Tibial nerve (tissue), 4 donors: ENCODE results near the gene GPR55. TPM values are rescaled to one million over a fixed set of nuclear protein-coding genes. Genes with fewer than 3 reads are reported as not detected.

Experiments used
- DNase-seq, 2 donors: peaks; one replicate each; pipeline ENCODE4 v3.0.0-alpha.2; 2019; ENCODE audit warnings: low spot score in 2 of 2
- H3K27ac ChIP-seq, 4 donors: fragments of 200-600 bp; sonication (generic) in 3 of 4; one replicate each; pipeline ENCODE4 v1.5.1; 2017 to 2019; ENCODE audit warnings: mild to moderate bottlenecking in 1 of 4
- H3K27me3 ChIP-seq, 2 donors: fragments of 200-600 bp; sonication (generic) in 1 of 2; one replicate each; pipeline versions ENCODE4 v1.5.1 to v1.6.0; 2017 to 2019
- H3K36me3 ChIP-seq, 3 donors: fragments of 200-600 bp; sonication (generic); one replicate each; pipeline ENCODE4 v1.5.1; 2018 to 2019
- H3K4me1 ChIP-seq, 4 donors: fragments of 200-600 bp; sonication (generic) in 3 of 4; one replicate each; pipeline ENCODE4 v1.5.1; 2017 to 2019
- H3K4me3 ChIP-seq, 4 donors: fragments of 200-600 bp; sonication (generic) in 3 of 4; one replicate each; pipeline ENCODE4 v1.5.1; 2017 to 2019; ENCODE audit warnings: mild to moderate bottlenecking in 1 of 4, moderate library complexity in 1 of 4
- H3K9me3 ChIP-seq, 4 donors: fragments of 200-600 bp; sonication (generic) in 3 of 4; one replicate each; pipeline ENCODE4 v1.5.1; 2017 to 2019
- CTCF ChIP-seq, 5 experiments: fragments of 200-600 bp in 3 of 5; fragments of 450-650 bp in 2 of 5; sonication (generic) in 3 of 5; IDR thresholded peaks; one replicate each; pipeline ENCODE4 v1.5.1; 2016 to 2019; ENCODE audit warnings: antibody characterized with exemption in 5 of 5, mild to moderate bottlenecking in 3 of 5, moderate library complexity in 2 of 5
- EP300 ChIP-seq, 2 donors: sonication (generic); formaldehyde crosslinking; IDR thresholded peaks; one replicate each; pipeline ENCODE4 v1.6.1; 2017; ENCODE audit warnings: antibody characterized with exemption in 2 of 2, mild to moderate bottlenecking in 1 of 2
- POLR2A ChIP-seq, 2 donors: fragments of 450-650 bp; IDR thresholded peaks; one replicate each; pipeline ENCODE4 v1.6.1; 2017; ENCODE audit warnings: antibody characterized with exemption in 2 of 2, mild to moderate bottlenecking in 2 of 2, moderate library complexity in 2 of 2
- WGBS, 2 donors: methylation state at CpG; one replicate each; pipeline ENCODE4 v1.1.5; 2018; 5-methylcytosine and 5-hydroxymethylcytosine counted together
- total RNA-seq, 4 donors: library from RNA; depleted of rRNA; stranded (reverse); fragments of >200 nt; gene quantifications; one replicate each; pipeline ENCODE4 v1.1.0, GENCODE V29; 2016

GPR55 gene
- total RNA-seq, 4 donors from 2014 or later, result 0.21 TPM; not detected in 3

- no peaks in the 10 kb centered on the region for H3K27me3 ChIP-seq
- WGBS, 2 donors, result 73 to 75% methylated on average over 6 of the region's 6 CpGs
- DNase-seq, result no peak
- TF ChIP-seq POLR2A (IDR thresholded peaks at IDR 0.05), result no peak
- TF ChIP-seq EP300 (IDR thresholded peaks at IDR 0.05), result no peak
- no peak for TF ChIP-seq CTCF (IDR thresholded peaks at IDR 0.05)
- H3K27ac ChIP-seq, result no peak overlapping the region
- no peaks in the 10 kb centered on the region for H3K9me3 ChIP-seq
- no peaks in the 10 kb centered on the region for H3K4me1 ChIP-seq
- no peaks in the 10 kb centered on the region for H3K36me3 ChIP-seq
- no peak overlapping the region for H3K4me3 ChIP-seq
Observed at GRCh38 chr2:230908092-230908594, 16.9 kb downstream of the GPR55 start.

- WGBS, 2 donors, result 91 to 93% methylated on average over 16 of the region's 16 CpGs
- Histone ChIP-seq H3K4me3 (no peak overlapping the region), H3K4me1 (no peaks in the 10 kb centered on the region), H3K9me3 (no peaks in the 10 kb centered on the region), H3K36me3 (no peaks in the 10 kb centered on the region), H3K27ac (no peak overlapping the region), H3K27me3 (no peaks in the 10 kb centered on the region)
- TF ChIP-seq EP300 (IDR thresholded peaks at IDR 0.05) (no peak), POLR2A (IDR thresholded peaks at IDR 0.05) (no peak), CTCF (IDR thresholded peaks at IDR 0.05) (no peak)
- no peak for DNase-seq
Observed at GRCh38 chr2:230907361-230908091, 17.5 kb downstream of the GPR55 start.

GRCh38 chr2:230906471-230907230 is 18.4 kb downstream of the GPR55 start:
- Histone ChIP-seq H3K9me3 (no peaks in the 10 kb centered on the region), H3K36me3 (no peaks in the 10 kb centered on the region), H3K4me3 (no peak overlapping the region), H3K27ac (no peak overlapping the region), H3K27me3 (no peaks in the 10 kb centered on the region), H3K4me1 (no peaks in the 10 kb centered on the region)
- no peak for DNase-seq
- TF ChIP-seq EP300 (IDR thresholded peaks at IDR 0.05) (no peak), CTCF (IDR thresholded peaks at IDR 0.05) (no peak), POLR2A (IDR thresholded peaks at IDR 0.05) (no peak)
- WGBS, 2 donors, result 91 to 94% methylated on average over 15 of the region's 15 CpGs

- Histone ChIP-seq H3K4me3 (no peak overlapping the region), H3K27me3 (no peaks in the 10 kb centered on the region), H3K27ac (no peak overlapping the region), H3K36me3 (no peaks in the 10 kb centered on the region), H3K4me1 (no peaks in the 10 kb centered on the region), H3K9me3 (no peaks in the 10 kb centered on the region)
- no peak for DNase-seq
- TF ChIP-seq EP300 (IDR thresholded peaks at IDR 0.05) (no peak), CTCF (IDR thresholded peaks at IDR 0.05) (no peak), POLR2A (IDR thresholded peaks at IDR 0.05) (no peak)
- WGBS, 2 donors, result 61 to 66% methylated on average over 17 to 18 of the region's 18 CpGs
Observed at GRCh38 chr2:230905448-230906421, 19.3 kb downstream of the GPR55 start.
